HEK293 (cell line): ENCODE data around the gene CIPC.
A peak's percentile ranks its signal among the peaks of the same experiment; 100 is the strongest.

ENCODE experiments used
- EGR2 ChIP-seq: fragments of 450-650 bp; formaldehyde crosslinking; IDR thresholded peaks from 2 replicates; pipeline ENCODE4 v1.5.1; 2016; ENCODE audit warnings: low read depth, missing biosample characterization, missing genetic modification characterization
- GFI1B ChIP-seq: fragments of 450-650 bp; formaldehyde crosslinking; IDR thresholded peaks from 2 replicates; pipeline ENCODE4 v1.5.1; 2016; ENCODE audit warnings: missing biosample characterization, missing genetic modification characterization
- GLIS2 ChIP-seq: fragments of 450-650 bp; formaldehyde crosslinking; IDR thresholded peaks from 2 replicates; pipeline ENCODE4 v1.5.1; 2016; ENCODE audit warnings: missing biosample characterization, missing genetic modification characterization
- HOXD13 ChIP-seq: sonication (generic); formaldehyde crosslinking; IDR thresholded peaks from 2 replicates; pipeline ENCODE4 v1.8.0; 2022; ENCODE audit warnings: missing genetic modification reagents, borderline replicate concordance
- TCF7L2 ChIP-seq: IDR thresholded peaks from 2 replicates; pipeline ENCODE4 v1.6.1; 2011; ENCODE audit warnings: low read depth, mild to moderate bottlenecking, inconsistent platforms, low read length, moderate library complexity, borderline replicate concordance
- ZBTB20 ChIP-seq: fragments of 450-650 bp; formaldehyde crosslinking; IDR thresholded peaks from 2 replicates; pipeline ENCODE4 v1.5.1; 2016; ENCODE audit warnings: missing biosample characterization, missing genetic modification characterization
- ZBTB21 ChIP-seq: fragments of 450-650 bp; formaldehyde crosslinking; IDR thresholded peaks from 2 replicates; pipeline ENCODE4 v1.5.1; 2017; ENCODE audit warnings: missing biosample characterization, missing genetic modification characterization
- ZFHX2 ChIP-seq: fragments of 450-650 bp; formaldehyde crosslinking; conservative IDR thresholded peaks from 2 replicates; pipeline ENCODE4 v1.5.1; 2016; ENCODE audit warnings: missing biosample characterization, missing genetic modification characterization
- ZFP3 ChIP-seq: fragments of 450-650 bp; formaldehyde crosslinking; IDR thresholded peaks from 2 replicates; pipeline ENCODE4 v1.5.1; 2016; ENCODE audit warnings: low read depth, missing biosample characterization, missing genetic modification characterization
- ZIC2 ChIP-seq: fragments of 450-650 bp; formaldehyde crosslinking; IDR thresholded peaks from 2 replicates; pipeline ENCODE4 v1.5.1; 2016; ENCODE audit warnings: missing biosample characterization, missing genetic modification characterization
- ZNF169 ChIP-seq: fragments of 450-650 bp; formaldehyde crosslinking; IDR thresholded peaks from 2 replicates; pipeline ENCODE4 v1.5.1; 2016; ENCODE audit warnings: missing biosample characterization, missing genetic modification characterization
- ZNF184 ChIP-seq: fragments of 450-650 bp; IDR thresholded peaks from 2 replicates; pipeline ENCODE4 v1.5.1; 2018; ENCODE audit warnings: missing biosample characterization, mild to moderate bottlenecking, missing genetic modification characterization
- ZNF335 ChIP-seq: fragments of 450-650 bp; formaldehyde crosslinking; conservative IDR thresholded peaks from 2 replicates; pipeline ENCODE4 v1.5.1; 2016; ENCODE audit warnings: missing biosample characterization, missing genetic modification characterization
- ZNF37A ChIP-seq: fragments of 450-650 bp; IDR thresholded peaks from 2 replicates; pipeline ENCODE4 v1.5.1; 2018; ENCODE audit warnings: missing biosample characterization, missing genetic modification characterization
- ZNF423 ChIP-seq: fragments of 450-650 bp; formaldehyde crosslinking; IDR thresholded peaks from 2 replicates; pipeline ENCODE4 v1.5.1; 2016; ENCODE audit warnings: missing biosample characterization, missing genetic modification characterization
- ZNF473 ChIP-seq: fragments of 450-650 bp; formaldehyde crosslinking; IDR thresholded peaks from 2 replicates; pipeline ENCODE4 v1.5.1; 2017; ENCODE audit warnings: missing biosample characterization, missing genetic modification characterization
- ZNF549 ChIP-seq: fragments of 450-650 bp; IDR thresholded peaks from 2 replicates; pipeline ENCODE4 v1.5.1; 2018; ENCODE audit warnings: missing biosample characterization, missing genetic modification characterization, mild to moderate bottlenecking, inconsistent platforms, moderate library complexity
- ZNF596 ChIP-seq: fragments of 450-650 bp; IDR thresholded peaks from 2 replicates; pipeline ENCODE4 v1.5.0; 2018; ENCODE audit warnings: missing biosample characterization, mild to moderate bottlenecking, missing genetic modification characterization, moderate library complexity
- ZNF626 ChIP-seq: fragments of 450-650 bp; sonication (Bioruptor Pico); formaldehyde crosslinking; IDR thresholded peaks from 2 replicates; pipeline ENCODE4 v1.5.1; 2018; ENCODE audit warnings: missing biosample characterization, missing genetic modification characterization, inconsistent platforms
- ZNF677 ChIP-seq: fragments of 450-650 bp; IDR thresholded peaks from 2 replicates; pipeline ENCODE4 v1.5.0; 2018; ENCODE audit warnings: missing biosample characterization, mild to moderate bottlenecking, missing genetic modification characterization, moderate library complexity
- ZNF747 ChIP-seq: fragments of 450-650 bp; formaldehyde crosslinking; IDR thresholded peaks from 2 replicates; pipeline ENCODE4 v1.5.1; 2016; ENCODE audit warnings: missing biosample characterization, missing genetic modification characterization
- ZNF76 ChIP-seq: fragments of 450-650 bp; formaldehyde crosslinking; IDR thresholded peaks from 2 replicates; pipeline ENCODE4; 2016; ENCODE audit warnings: low read depth, missing biosample characterization, missing genetic modification characterization, borderline replicate concordance
- ZNF777 ChIP-seq: fragments of 450-650 bp; formaldehyde crosslinking; IDR thresholded peaks from 2 replicates; pipeline ENCODE4 v1.5.1; 2017; ENCODE audit warnings: missing biosample characterization, missing genetic modification characterization, borderline replicate concordance
- ZSCAN23 ChIP-seq: fragments of 450-650 bp; formaldehyde crosslinking; IDR thresholded peaks from 2 replicates; pipeline ENCODE4 v1.5.1; 2016; ENCODE audit warnings: missing biosample characterization, missing genetic modification characterization
- ZSCAN30 ChIP-seq: fragments of 450-650 bp; IDR thresholded peaks from 2 replicates; pipeline ENCODE4 v1.5.1; 2018; ENCODE audit warnings: missing biosample characterization, mild to moderate bottlenecking, missing genetic modification characterization, moderate library complexity
- TF ChIP-seq, protein P1 (sequence below): fragments of 450-650 bp; formaldehyde crosslinking; optimal IDR thresholded peaks from 2 replicates; pipeline ENCODE3; 2016; ENCODE audit warnings: missing biosample characterization, mild to moderate bottlenecking, missing genetic modification characterization
- TF ChIP-seq, protein P2 (sequence below): fragments of 450-650 bp; formaldehyde crosslinking; IDR thresholded peaks from 2 replicates; pipeline ENCODE4 v1.5.1; 2017; ENCODE audit warnings: missing biosample characterization, missing genetic modification characterization
- TF ChIP-seq, protein P3 (sequence below): fragments of 450-650 bp; formaldehyde crosslinking; IDR thresholded peaks from 2 replicates; pipeline ENCODE4 v1.5.0; 2017; ENCODE audit warnings: missing biosample characterization, missing genetic modification characterization, borderline replicate concordance
- TF ChIP-seq, protein P4 (sequence below): fragments of 450-650 bp; formaldehyde crosslinking; IDR thresholded peaks from 2 replicates; pipeline ENCODE4 v1.5.1; 2016; ENCODE audit warnings: missing biosample characterization, missing genetic modification characterization, borderline replicate concordance

CIPC gene

DNA sequence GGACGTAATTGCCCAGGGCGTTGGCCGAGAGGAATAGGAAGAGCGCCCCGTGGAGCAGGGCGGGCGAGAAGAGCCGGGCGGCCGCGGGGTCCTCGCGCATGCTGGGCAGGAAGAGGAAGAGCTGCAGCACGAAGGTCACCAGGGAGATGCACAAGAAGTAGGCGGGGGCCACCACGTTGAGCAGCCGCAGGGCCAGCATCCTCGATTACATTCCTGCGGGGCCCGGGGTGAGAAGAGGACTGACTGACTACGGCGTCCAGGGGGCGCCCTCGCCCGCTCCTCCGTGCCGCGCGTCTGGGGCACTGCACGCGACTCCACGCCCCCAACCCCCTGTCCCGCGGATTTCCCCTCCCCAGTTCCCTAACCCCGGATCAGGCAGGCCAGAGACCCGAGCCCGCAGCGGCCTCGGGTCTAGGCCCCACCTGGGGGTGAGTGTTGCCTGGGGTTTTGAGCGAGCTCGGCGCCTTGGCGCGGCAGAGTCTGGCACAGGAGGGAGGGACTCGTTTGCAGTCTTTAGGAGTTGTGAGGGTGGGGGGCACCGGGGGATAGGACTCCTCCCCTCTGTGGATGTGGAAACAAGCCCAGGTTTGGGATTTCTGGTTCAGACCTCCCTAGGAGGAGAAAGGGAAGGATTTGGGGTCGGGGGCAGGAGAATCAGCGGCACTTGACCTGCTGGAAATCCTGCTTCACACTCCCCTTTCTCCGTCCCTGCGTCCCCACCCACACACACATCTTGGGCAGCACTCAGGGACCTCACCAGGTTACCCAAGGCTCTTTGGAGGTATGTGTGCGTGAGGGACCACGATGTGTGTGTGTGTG lies 41.7 kb downstream of the CIPC start (continued):
- TF ChIP-seq ZNF335 (tag by site-specific recombination) (peak; percentile 58), EGR2 (tag by site-specific recombination) (no peak), ZNF37A (tag by site-specific recombination) (no peak), ZNF549 (tag by site-specific recombination) (no peak), ZFP3 (no peak), ZBTB21 (tag by site-specific recombination) (no peak), ZSCAN30 (peak; percentile 31; the same call in 1 of the 2 replicates), ZNF777 (tag by site-specific recombination) (peak; percentile 13; the same call in 1 of the 2 replicates), ZNF423 (tag by site-specific recombination) (no peak), ZNF169 (tag by site-specific recombination) (no peak), ZFHX2 (tag by site-specific recombination) (peak; percentile 6; the same call in 1 of the 2 replicates), ZNF596 (tag by site-specific recombination) (no peak), ZBTB20 (peak; percentile 51; the same call in 1 of the 2 replicates), ZIC2 (tag by site-specific recombination) (peak; percentile 66), ZNF747 (no peak), HOXD13 (CRISPR knock-in tag) (no peak), ZNF473 (no peak), GLIS2 (tag by site-specific recombination) (peak; percentile 76), ZNF76 (no peak), ZSCAN23 (tag by site-specific recombination) (no peak), ZNF677 (no peak), TCF7L2 (no peak), ZNF184 (tag by site-specific recombination) (no peak), ZNF626 (tag by site-specific recombination) (no peak), GFI1B (tag by site-specific recombination) (no peak)
- TF ChIP-seq, protein P1, sequence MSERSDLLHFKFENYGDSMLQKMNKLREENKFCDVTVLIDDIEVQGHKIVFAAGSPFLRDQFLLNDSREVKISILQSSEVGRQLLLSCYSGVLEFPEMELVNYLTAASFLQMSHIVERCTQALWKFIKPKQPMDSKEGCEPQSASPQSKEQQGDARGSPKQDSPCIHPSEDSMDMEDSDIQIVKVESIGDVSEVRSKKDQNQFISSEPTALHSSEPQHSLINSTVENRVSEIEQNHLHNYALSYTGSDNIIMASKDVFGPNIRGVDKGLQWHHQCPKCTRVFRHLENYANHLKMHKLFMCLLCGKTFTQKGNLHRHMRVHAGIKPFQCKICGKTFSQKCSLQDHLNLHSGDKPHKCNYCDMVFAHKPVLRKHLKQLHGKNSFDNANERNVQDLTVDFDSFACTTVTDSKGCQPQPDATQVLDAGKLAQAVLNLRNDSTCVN (tag by site-specific recombination), result peak; percentile 65
- TF ChIP-seq, protein P2, sequence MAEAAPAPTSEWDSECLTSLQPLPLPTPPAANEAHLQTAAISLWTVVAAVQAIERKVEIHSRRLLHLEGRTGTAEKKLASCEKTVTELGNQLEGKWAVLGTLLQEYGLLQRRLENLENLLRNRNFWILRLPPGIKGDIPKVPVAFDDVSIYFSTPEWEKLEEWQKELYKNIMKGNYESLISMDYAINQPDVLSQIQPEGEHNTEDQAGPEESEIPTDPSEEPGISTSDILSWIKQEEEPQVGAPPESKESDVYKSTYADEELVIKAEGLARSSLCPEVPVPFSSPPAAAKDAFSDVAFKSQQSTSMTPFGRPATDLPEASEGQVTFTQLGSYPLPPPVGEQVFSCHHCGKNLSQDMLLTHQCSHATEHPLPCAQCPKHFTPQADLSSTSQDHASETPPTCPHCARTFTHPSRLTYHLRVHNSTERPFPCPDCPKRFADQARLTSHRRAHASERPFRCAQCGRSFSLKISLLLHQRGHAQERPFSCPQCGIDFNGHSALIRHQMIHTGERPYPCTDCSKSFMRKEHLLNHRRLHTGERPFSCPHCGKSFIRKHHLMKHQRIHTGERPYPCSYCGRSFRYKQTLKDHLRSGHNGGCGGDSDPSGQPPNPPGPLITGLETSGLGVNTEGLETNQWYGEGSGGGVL (tag by site-specific recombination), result 0 out of 2 replicates have a peak, but pooled peaks have one; percentile 11
- TF ChIP-seq, protein P3, sequence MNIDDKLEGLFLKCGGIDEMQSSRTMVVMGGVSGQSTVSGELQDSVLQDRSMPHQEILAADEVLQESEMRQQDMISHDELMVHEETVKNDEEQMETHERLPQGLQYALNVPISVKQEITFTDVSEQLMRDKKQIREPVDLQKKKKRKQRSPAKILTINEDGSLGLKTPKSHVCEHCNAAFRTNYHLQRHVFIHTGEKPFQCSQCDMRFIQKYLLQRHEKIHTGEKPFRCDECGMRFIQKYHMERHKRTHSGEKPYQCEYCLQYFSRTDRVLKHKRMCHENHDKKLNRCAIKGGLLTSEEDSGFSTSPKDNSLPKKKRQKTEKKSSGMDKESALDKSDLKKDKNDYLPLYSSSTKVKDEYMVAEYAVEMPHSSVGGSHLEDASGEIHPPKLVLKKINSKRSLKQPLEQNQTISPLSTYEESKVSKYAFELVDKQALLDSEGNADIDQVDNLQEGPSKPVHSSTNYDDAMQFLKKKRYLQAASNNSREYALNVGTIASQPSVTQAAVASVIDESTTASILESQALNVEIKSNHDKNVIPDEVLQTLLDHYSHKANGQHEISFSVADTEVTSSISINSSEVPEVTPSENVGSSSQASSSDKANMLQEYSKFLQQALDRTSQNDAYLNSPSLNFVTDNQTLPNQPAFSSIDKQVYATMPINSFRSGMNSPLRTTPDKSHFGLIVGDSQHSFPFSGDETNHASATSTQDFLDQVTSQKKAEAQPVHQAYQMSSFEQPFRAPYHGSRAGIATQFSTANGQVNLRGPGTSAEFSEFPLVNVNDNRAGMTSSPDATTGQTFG (tag by site-specific recombination), result no peak
- TF ChIP-seq, protein P4, sequence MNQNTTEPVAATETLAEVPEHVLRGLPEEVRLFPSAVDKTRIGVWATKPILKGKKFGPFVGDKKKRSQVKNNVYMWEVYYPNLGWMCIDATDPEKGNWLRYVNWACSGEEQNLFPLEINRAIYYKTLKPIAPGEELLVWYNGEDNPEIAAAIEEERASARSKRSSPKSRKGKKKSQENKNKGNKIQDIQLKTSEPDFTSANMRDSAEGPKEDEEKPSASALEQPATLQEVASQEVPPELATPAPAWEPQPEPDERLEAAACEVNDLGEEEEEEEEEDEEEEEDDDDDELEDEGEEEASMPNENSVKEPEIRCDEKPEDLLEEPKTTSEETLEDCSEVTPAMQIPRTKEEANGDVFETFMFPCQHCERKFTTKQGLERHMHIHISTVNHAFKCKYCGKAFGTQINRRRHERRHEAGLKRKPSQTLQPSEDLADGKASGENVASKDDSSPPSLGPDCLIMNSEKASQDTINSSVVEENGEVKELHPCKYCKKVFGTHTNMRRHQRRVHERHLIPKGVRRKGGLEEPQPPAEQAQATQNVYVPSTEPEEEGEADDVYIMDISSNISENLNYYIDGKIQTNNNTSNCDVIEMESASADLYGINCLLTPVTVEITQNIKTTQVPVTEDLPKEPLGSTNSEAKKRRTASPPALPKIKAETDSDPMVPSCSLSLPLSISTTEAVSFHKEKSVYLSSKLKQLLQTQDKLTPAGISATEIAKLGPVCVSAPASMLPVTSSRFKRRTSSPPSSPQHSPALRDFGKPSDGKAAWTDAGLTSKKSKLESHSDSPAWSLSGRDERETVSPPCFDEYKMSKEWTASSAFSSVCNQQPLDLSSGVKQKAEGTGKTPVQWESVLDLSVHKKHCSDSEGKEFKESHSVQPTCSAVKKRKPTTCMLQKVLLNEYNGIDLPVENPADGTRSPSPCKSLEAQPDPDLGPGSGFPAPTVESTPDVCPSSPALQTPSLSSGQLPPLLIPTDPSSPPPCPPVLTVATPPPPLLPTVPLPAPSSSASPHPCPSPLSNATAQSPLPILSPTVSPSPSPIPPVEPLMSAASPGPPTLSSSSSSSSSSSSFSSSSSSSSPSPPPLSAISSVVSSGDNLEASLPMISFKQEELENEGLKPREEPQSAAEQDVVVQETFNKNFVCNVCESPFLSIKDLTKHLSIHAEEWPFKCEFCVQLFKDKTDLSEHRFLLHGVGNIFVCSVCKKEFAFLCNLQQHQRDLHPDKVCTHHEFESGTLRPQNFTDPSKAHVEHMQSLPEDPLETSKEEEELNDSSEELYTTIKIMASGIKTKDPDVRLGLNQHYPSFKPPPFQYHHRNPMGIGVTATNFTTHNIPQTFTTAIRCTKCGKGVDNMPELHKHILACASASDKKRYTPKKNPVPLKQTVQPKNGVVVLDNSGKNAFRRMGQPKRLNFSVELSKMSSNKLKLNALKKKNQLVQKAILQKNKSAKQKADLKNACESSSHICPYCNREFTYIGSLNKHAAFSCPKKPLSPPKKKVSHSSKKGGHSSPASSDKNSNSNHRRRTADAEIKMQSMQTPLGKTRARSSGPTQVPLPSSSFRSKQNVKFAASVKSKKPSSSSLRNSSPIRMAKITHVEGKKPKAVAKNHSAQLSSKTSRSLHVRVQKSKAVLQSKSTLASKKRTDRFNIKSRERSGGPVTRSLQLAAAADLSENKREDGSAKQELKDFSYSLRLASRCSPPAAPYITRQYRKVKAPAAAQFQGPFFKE (tag by site-specific recombination), result no peak
